ENCODE measurements around the gene EXOC4.

GRCh38 chr7:133248901-133249300, 4.0 kb upstream of the EXOC4 start:
- TF ChIP-seq, protein P1, sequence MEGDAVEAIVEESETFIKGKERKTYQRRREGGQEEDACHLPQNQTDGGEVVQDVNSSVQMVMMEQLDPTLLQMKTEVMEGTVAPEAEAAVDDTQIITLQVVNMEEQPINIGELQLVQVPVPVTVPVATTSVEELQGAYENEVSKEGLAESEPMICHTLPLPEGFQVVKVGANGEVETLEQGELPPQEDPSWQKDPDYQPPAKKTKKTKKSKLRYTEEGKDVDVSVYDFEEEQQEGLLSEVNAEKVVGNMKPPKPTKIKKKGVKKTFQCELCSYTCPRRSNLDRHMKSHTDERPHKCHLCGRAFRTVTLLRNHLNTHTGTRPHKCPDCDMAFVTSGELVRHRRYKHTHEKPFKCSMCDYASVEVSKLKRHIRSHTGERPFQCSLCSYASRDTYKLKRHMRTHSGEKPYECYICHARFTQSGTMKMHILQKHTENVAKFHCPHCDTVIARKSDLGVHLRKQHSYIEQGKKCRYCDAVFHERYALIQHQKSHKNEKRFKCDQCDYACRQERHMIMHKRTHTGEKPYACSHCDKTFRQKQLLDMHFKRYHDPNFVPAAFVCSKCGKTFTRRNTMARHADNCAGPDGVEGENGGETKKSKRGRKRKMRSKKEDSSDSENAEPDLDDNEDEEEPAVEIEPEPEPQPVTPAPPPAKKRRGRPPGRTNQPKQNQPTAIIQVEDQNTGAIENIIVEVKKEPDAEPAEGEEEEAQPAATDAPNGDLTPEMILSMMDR (IDR thresholded peaks at IDR 0.05), result no peak
- TF ChIP-seq POLR2A (IDR thresholded peaks at IDR 0.05), result no peak
